Occipital lobe (tissue), 2 donors: ENCODE data around the gene MLC1. TPM values are rescaled to one million over a fixed set of nuclear protein-coding genes. Genes with fewer than 3 reads are reported as not detected.

Experiments
- DNase-seq: peaks from one replicate; lab custom pipeline; 2025; lab: John Stamatoyannopoulos, UW
- total RNA-seq: library from RNA; depleted of rRNA; stranded (reverse); fragments of >200 nt; gene quantifications from one replicate; pipeline ENCODE4 v1.2.3, GENCODE V29; 2014

The MLC1 gene
- total RNA-seq, 1 donor from 2014 or later: 32.6 TPM

GRCh38 chr22:50039669-50040443 is 45.4 kb downstream of the MLC1 start:
- no peak for DNase-seq

- no peak for DNase-seq
Measured at GRCh38 chr22:50035976-50036724, 49.1 kb downstream of the MLC1 start.

GRCh38 chr22:50035131-50035881 is 49.9 kb downstream of the MLC1 start:
- no peak for DNase-seq

GRCh38 chr22:50034126-50035081 is 50.8 kb downstream of the MLC1 start:
- DNase-seq: no peak

- no peak for DNase-seq
Measured at GRCh38 chr22:50032941-50033601, 52.2 kb downstream of the MLC1 start.

- DNase-seq: no peak
Measured at GRCh38 chr22:50032109-50032871, 52.9 kb downstream of the MLC1 start.

GRCh38 chr22:50031189-50032091 is 53.8 kb downstream of the MLC1 start:
- DNase-seq: no peak

- DNase-seq: peak; percentile 16
Measured at GRCh38 chr22:50030297-50031188, 54.7 kb downstream of the MLC1 start.

GRCh38 chr22:50027639-50028537 is 57.3 kb downstream of the MLC1 start:
- DNase-seq: peak; percentile 33

GRCh38 chr22:50025993-50026392 is 59.2 kb downstream of the MLC1 start:
- no peak for DNase-seq

- no peak for DNase-seq
Measured at GRCh38 chr22:50022171-50022819, 62.9 kb downstream of the MLC1 start.

GRCh38 chr22:50020606-50021005 is 64.6 kb downstream of the MLC1 start:
- no peak for DNase-seq

GRCh38 chr22:50019316-50019715 is 65.9 kb downstream of the MLC1 start:
- no peak for DNase-seq

GRCh38 chr22:50018608-50019285 is 66.5 kb downstream of the MLC1 start:
- no peak for DNase-seq

- no peak for DNase-seq
Measured at GRCh38 chr22:50017701-50018224, 67.5 kb downstream of the MLC1 start.
